NB4 (cell line): Measurements from ENCODE around the gene DENND1A.

Experiments
- CTCF ChIP-seq: IDR thresholded peaks from one replicate; pipeline ENCODE4 v1.5.1; 2012; ENCODE audit warnings: low read depth, low read length
- MAX ChIP-seq: IDR thresholded peaks from 2 replicates; pipeline ENCODE4 v1.6.1; 2011; ENCODE audit warnings: low read depth, low read length
- MYC ChIP-seq: IDR thresholded peaks from 2 replicates; pipeline ENCODE4 v1.6.1; 2011; ENCODE audit warnings: low read depth, low read length
- POLR2A ChIP-seq: IDR thresholded peaks from 2 replicates; pipeline ENCODE4 v1.6.1; 2011; ENCODE audit warnings: mild to moderate bottlenecking; ENCODE audit not compliant: insufficient read length; ENCODE audit errors: extremely low read depth

- no peak for TF ChIP-seq POLR2A
- TF ChIP-seq CTCF: no peak
- TF ChIP-seq MYC: no peak
- no peak for TF ChIP-seq MAX
Observed at GRCh38 chr9:123880420-123880819, 49.5 kb downstream of the DENND1A start.
